Left ventricle myocardium superior (tissue), 1 donor: Measurements from ENCODE around the gene PHLDB2. TPM values are rescaled to one million over a fixed set of nuclear protein-coding genes. Genes with fewer than 3 reads are reported as not detected.
"Not testable (repeated sequence)": the region's sequence is repeated elsewhere in the genome, so short reads cannot be mapped to it uniquely, and the experiment has no call there.

Source experiments
- ATAC-seq: fragments of 200-7000 bp; cut with Tn5 transposase; one replicate; pipeline ENCODE4 v1.9.1; 2020; ENCODE audit warnings: mild to moderate bottlenecking, moderate library complexity
- DNase-seq: peaks from one replicate; pipeline ENCODE4 v3.0.0-alpha.2; 2020
- intact Hi-C: fragments of 100-400 bp; cut with micrococcal nuclease; formaldehyde crosslinking; loops from one replicate; pipeline ENCODE4 v1.11.0; 2022
- long read RNA-seq: library from polyadenylated mRNA; unstranded; transcript quantifications from one replicate; pipeline ENCODE4 v2.0.0, GENCODE V29; 2021
- total RNA-seq: library from RNA; stranded (reverse); fragmentation: NEBNext Ultra II Directional; extraction: Animal tissue kit (Norgen Biotek cat#: 25700); gene quantifications from one replicate; pipeline ENCODE4 v1.2.1, GENCODE V29; 2021
- donor health status: DM: no; HTN: yes; CAD: no; lungs with severe emphysema.

The PHLDB2 gene
- total RNA-seq = 128 TPM
- long read RNA-seq, full-length matches to known transcripts = 4 of 47 reads
- long read RNA-seq, partial matches to known transcripts = 22 of 47 reads
- long read RNA-seq, other reads (novel, unspliced or antisense) = 21 of 47 reads

GRCh38 chr3:111859061-111859973 lies at the start of gene PHLDB2:
TSS of gene PHLDB2 (plus strand) at chr3:111859265. CDS start at chr3:111884078, 24,813 bp downstream.
- DNase-seq (peak; percentile 91), ATAC-seq (peak; percentile 91)
- intact Hi-C loops = loop anchor here (10.0 kb wide), 1 partner anchor 55 kb away; no protein-coding TSS in a partner anchor

DNA sequence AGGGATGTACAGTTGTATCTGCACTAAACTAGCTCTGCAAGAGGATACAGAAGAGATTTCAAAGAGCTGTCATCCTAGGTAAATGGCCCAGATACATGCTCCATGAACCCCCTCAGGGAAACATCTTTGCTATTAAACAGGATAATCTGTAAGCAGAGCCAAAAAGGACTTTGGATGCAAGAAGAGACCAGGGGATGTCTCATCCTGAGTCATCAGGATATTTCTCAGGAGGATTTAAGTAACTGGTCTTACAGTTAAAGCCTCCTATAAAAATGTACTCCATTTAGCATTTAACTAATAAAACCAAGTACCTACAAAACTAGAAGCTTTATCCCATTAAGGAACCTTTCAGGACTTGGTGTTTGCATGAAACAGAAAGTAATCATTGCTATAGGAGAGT lies 48.2 kb upstream of the PHLDB2 start:
- intact Hi-C loops = no loop called here
- ATAC-seq (no peak), DNase-seq (no peak)

DNA sequence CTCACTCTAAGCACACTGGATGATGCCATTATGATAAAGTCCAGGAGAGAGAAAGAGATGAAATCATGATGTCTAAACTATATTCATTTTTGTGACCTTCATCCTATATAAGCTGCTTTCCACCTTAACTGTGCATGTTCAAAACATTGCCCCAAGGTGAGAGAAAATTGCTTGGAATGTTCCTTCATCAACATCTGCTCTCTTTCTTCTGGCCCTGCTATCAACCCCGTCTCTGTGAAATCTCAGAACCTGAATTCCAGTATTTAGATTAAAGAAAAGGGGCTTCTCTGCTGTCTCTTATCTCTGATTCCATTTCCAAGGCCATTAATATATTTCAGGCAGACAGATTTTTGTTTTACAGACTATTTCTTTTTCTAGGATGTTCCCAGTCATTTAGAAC lies 47.3 kb upstream of the PHLDB2 start:
- no peak for ATAC-seq
- intact Hi-C loops = no loop called here

GRCh38 chr3:111812701-111813100 lies 46.4 kb upstream of the PHLDB2 start:
- ATAC-seq = no peak
- intact Hi-C loops = no loop called here
- DNase-seq = no peak

More for the DNA sequence above, 47.3 kb upstream of the PHLDB2 start:
- no peak for DNase-seq

- no peak for ATAC-seq
- no peak for DNase-seq
- intact Hi-C loops = no loop called here
Observed at GRCh38 chr3:111813441-111813840, 45.6 kb upstream of the PHLDB2 start.

DNA sequence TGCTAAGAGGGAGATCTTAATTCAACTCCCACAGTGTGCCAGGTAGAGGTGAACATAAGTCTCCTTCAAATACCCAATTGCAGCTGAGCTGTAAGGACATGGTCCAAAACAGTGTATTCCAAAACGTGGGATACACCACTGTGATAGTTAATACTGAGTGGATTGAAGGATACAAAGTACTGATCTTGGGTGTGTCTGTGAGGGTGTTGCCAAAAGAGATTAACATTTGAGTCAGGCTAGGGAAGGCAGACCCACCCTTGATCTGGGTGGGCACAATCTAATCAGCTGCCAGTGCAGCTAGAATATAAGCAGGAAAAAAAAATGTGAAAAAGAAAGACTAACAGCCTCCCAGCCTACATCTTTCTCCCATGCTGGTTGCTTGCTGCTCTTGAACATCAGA lies 45.1 kb upstream of the PHLDB2 start:
- DNase-seq (no peak), ATAC-seq (no peak)
- intact Hi-C loops = no loop called here

DNA sequence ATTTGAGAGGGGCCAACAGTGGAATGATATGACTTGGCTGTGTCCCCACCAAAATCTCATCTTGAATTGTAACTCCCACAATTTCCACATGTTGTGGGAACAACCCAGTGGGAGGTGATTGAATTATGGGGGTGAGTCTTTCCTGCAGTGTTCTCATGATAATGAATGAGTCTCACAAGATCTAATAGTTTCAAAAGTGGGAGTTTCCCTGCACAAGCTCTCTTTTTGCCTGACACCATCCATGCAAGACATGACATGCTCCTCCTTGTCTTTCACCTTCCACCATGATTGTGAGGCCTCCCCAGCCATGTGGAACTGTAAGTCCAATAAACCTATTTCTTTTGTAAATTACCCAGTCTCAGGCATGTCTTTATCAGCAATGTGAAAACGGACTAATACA lies 42.3 kb upstream of the PHLDB2 start:
- ATAC-seq, intact Hi-C loops, DNase-seq: not testable (repeated sequence)

- ATAC-seq (no peak), DNase-seq (no peak)
- intact Hi-C loops = no loop called here
Observed at GRCh38 chr3:111819927-111820326, 39.1 kb upstream of the PHLDB2 start.

GRCh38 chr3:111820651-111821050 lies 38.4 kb upstream of the PHLDB2 start:
- DNase-seq (no peak), ATAC-seq (peak; percentile 90)
- intact Hi-C loops = no loop called here

DNA sequence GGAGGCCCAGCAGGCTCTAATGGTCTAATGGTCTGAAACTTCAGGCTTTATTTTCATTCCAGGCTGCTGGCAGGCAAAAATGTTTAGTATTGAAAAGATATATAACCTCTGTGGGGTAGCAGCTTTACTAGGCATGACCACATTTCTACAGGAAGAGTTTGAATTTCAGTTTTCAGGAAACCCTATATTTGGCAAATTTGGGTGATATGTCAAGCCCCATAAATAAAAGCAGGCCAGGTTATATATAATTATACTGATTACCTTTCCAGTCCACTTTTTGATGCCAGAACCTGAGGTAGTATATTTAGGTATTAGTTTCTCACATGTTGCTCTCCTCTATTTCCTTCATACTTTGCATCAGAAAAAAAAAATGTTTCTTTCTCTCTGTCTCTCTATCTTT lies 37.2 kb upstream of the PHLDB2 start:
- intact Hi-C loops = no loop called here
- ATAC-seq = no peak
- DNase-seq = no peak

DNA sequence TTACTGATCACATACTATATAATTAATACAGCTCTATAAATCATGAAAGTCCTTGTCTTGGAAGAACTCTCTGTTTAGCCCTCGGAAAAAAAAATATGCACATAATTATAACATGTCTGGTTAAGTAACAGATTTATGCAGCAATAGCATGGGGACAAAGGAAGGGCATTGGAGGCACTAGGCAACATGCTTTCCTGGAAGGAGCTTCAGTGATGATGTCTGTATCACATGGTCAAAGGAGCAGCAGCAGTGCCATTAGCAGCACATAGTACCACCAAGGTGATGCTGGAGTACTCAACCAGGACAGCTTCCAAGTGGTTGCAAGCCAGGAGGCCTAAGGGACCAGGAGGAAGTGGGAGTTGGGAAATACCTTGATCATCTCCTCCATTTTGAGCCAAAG lies 36.3 kb upstream of the PHLDB2 start:
- DNase-seq = no peak
- intact Hi-C loops = no loop called here
- ATAC-seq = peak; percentile 11

- no peak for ATAC-seq
- intact Hi-C loops = no loop called here
- DNase-seq = no peak
Observed at GRCh38 chr3:111823341-111823855, 35.7 kb upstream of the PHLDB2 start.

GRCh38 chr3:111824351-111824750 lies 34.7 kb upstream of the PHLDB2 start:
- no peak for DNase-seq
- intact Hi-C loops = no loop called here
- no peak for ATAC-seq

DNA sequence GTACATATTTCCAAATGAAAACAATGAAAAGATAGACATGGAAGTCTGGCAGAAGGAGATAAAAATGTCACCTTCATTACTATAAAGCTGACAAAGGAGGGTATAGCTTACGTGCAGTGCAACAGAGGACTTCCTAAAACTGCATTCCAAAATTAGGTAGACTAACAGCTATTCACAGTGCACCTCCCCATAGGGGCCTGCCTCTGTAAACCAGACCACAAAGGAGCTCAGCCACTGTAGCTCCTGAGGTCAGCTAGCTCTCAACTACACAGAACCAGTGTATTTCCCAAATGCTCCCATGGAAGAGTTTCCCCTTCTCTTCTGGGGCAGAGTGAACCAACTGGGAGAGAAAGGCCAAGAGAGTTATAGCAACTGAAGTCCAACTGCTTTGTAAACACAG lies 31.2 kb upstream of the PHLDB2 start:
- ATAC-seq (no peak), DNase-seq (no peak)
- intact Hi-C loops = no loop called here

DNA sequence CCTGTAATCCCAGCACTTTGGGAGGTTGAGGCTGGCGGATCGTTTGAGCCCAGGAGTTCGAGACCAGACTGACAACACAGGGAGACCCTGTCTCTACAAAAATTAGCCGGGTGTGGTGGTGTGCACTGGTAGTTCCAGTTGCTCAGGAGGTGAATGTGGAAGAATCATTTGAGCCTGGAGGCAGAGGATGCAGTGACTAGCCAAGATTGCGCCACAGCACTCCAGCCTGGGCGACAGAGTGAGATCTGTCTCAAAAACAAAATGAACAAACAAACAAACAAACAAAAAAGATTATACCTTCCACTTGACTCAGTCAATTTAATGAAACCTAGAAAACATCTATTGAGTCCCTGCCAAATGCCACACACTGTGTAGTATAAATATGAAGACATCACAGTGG lies 30.5 kb upstream of the PHLDB2 start:
- DNase-seq = no peak
- no peak for ATAC-seq
- intact Hi-C loops = no loop called here

DNA sequence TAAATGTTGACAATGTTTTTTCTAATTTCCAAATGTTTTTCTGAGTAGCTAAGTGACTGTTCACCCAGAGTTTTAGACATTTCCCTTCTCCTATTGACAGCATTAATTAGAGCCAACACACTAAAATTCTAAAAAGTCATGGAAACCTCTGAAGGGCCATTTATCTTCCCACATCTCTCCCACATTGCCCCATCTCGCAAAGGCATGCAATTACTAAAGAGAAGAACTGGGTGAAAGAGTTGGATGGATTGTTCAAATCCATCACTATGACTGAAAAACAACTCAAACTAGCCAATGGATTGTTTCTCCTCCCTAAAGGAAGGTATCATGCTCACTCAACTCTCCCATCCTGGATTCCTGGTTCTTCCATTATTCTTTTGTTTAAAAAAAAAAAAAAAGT lies 30.0 kb upstream of the PHLDB2 start:
- intact Hi-C loops = no loop called here
- ATAC-seq = no peak

GRCh38 chr3:111831840-111832239 lies 27.2 kb upstream of the PHLDB2 start:
- no peak for DNase-seq
- no peak for ATAC-seq
- intact Hi-C loops = no loop called here

More for the DNA sequence above, 30.0 kb upstream of the PHLDB2 start:
- no peak for DNase-seq

- no peak for DNase-seq
- no peak for ATAC-seq
- intact Hi-C loops = no loop called here
Observed at GRCh38 chr3:111837112-111837511, 22.0 kb upstream of the PHLDB2 start.

DNA sequence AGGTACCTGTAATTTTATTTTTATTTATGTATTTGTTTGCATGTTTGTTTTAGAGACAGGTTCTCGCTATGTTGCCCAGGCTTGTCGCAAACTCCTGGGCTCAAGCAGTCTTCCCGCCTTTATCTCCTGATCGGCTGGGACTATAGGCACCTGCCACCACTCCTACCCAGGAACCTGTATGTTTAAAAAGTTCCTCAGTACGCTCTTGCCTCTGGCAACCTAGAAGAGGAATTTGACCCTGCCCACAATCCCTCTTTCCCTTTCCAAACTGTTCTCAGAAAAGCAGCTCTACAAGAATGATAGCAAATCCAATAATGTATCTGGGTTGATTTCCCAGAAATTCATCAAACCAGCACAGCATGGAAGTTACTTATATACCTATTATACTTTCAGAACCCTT lies 20.9 kb upstream of the PHLDB2 start:
- DNase-seq (no peak), ATAC-seq (no peak)
- intact Hi-C loops = no loop called here

- intact Hi-C loops = no loop called here
- DNase-seq (no peak), ATAC-seq (no peak)
Observed at GRCh38 chr3:111846039-111846438, 13.0 kb upstream of the PHLDB2 start.

GRCh38 chr3:111846717-111847116 lies 12.3 kb upstream of the PHLDB2 start:
- intact Hi-C loops = no loop called here
- DNase-seq = no peak
- no peak for ATAC-seq
